ENCODE measurements around the gene PARD3. TPM values are rescaled to one million over a fixed set of nuclear protein-coding genes. Genes with fewer than 3 reads are reported as not detected.

Gene PARD3
- polyA plus RNA-seq, 3 donors = 0.51 TPM; not detected in 2

DNA sequence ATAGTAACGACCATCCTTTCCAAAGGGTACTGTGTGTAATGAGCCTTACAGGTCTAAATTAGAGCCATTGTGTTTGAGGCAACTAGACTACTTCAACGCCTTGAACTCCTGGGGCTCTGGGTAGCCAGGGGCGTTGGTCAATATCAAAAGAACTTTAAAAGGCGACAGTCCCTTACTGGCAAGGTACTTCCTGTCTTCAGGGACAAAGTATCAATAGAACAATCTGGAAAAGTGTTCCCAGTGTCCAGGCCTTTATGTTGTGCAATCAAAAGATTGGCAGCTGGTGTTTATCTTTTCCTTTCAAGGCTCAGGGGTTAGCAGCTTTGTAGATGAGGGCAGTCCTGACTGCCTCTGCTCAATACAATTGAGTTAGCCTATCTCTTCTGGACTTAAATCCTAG, 284.3 kb downstream of the PARD3 start:
- H3K27ac ChIP-seq (ENCODE audit: low read depth in 1 of 2, low read length in 2 of 2) = no peak overlapping the region
- Mint-ChIP-seq H3K27ac (no peak overlapping the region), H3K27me3 (ENCODE audit: low read depth in 3 of 3) (peaks cover 0 to 4% (median 2%) of the 10 kb centered on the region in 3 donors), H3K4me3 (no peak overlapping the region), H3K36me3 (no peaks in the 10 kb centered on the region), H3K9me3 (peaks cover 0 to 8% (median 2%) of the 10 kb centered on the region in 7 donors), H3K4me1 (no peaks in the 10 kb centered on the region)
- H3K9me3 ChIP-seq (replicated peaks in 1 of 2; ENCODE audit: control insufficient read depth in 1 of 2, insufficient read depth in 1 of 2, low read length in 2 of 2) = no peaks in the 10 kb centered on the region
- no peaks in the 10 kb centered on the region for H3K4me1 ChIP-seq (ENCODE audit: control insufficient read depth in 1 of 2, insufficient read depth in 2 of 2, low read length in 2 of 2)
- no peak overlapping the region for H3K4me2 ChIP-seq (replicated peaks; ENCODE audit: extremely low read depth, low read length, poor library complexity, severe bottlenecking)
- no peak overlapping the region for H3K4me3 ChIP-seq (replicated peaks in 1 of 3; ENCODE audit: low read depth in 2 of 3, low read length in 3 of 3)
- TF ChIP-seq, protein P1, sequence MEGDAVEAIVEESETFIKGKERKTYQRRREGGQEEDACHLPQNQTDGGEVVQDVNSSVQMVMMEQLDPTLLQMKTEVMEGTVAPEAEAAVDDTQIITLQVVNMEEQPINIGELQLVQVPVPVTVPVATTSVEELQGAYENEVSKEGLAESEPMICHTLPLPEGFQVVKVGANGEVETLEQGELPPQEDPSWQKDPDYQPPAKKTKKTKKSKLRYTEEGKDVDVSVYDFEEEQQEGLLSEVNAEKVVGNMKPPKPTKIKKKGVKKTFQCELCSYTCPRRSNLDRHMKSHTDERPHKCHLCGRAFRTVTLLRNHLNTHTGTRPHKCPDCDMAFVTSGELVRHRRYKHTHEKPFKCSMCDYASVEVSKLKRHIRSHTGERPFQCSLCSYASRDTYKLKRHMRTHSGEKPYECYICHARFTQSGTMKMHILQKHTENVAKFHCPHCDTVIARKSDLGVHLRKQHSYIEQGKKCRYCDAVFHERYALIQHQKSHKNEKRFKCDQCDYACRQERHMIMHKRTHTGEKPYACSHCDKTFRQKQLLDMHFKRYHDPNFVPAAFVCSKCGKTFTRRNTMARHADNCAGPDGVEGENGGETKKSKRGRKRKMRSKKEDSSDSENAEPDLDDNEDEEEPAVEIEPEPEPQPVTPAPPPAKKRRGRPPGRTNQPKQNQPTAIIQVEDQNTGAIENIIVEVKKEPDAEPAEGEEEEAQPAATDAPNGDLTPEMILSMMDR (IDR thresholded peaks at IDR 0.05) = no peak
- no peaks in the 10 kb centered on the region for H3K36me3 ChIP-seq (replicated peaks in 1 of 2; ENCODE audit: control insufficient read depth in 1 of 2, insufficient read depth in 2 of 2, low read length in 2 of 2)
- WGBS (ENCODE audit: insufficient coverage) = 82% methylated on average over 3 of the region's 4 CpGs
- intact Hi-C loops (cut with micrococcal nuclease) = no loop called here
- no peak for DNase-seq
- H3K9ac ChIP-seq (ENCODE audit: insufficient read depth, low read length, poor library complexity, severe bottlenecking) = no peak overlapping the region
- no peaks in the 10 kb centered on the region for H3K79me2 ChIP-seq (ENCODE audit: insufficient read depth, low read length)
- no peaks in the 10 kb centered on the region for H4K20me1 ChIP-seq (ENCODE audit: insufficient read depth, low read length)
- H3K27me3 ChIP-seq (ENCODE audit: control insufficient read depth in 2 of 2, insufficient read depth in 2 of 2, low read length in 2 of 2) = no peaks in the 10 kb centered on the region
- no peak overlapping the region for H2AFZ ChIP-seq (ENCODE audit: insufficient read depth, low read depth, low read length, poor library complexity, severe bottlenecking)

DNA sequence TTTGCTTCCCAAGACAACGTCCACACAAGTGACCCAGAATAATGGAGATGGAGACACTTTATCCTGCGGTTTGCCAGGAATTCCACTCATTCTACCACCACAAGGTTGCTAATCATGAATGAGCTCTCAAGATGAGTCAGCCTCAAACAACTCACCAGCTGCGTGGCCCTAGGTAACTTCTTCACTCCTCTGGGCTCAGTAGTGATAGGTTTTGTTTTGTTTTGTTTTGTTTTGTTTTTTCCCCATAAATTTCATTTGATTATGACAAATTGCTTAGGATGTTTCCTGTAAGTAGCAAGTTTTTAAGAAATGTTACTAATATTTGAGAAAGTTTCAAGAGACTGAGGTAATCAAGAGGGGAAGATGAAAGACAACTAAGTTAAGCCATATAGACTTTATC, 286.8 kb downstream of the PARD3 start:
- Mint-ChIP-seq H3K27me3 (ENCODE audit: low read depth in 3 of 3) (peaks cover 0 to 4% (median 2%) of the 10 kb centered on the region in 3 donors), H3K4me3 (no peak overlapping the region), H3K4me1 (no peaks in the 10 kb centered on the region), H3K9me3 (peaks cover 0 to 4% (median 2%) of the 10 kb centered on the region in 7 donors), H3K36me3 (no peaks in the 10 kb centered on the region), H3K27ac (no peak overlapping the region)
- H3K4me1 ChIP-seq (ENCODE audit: control insufficient read depth in 1 of 2, insufficient read depth in 2 of 2, low read length in 2 of 2) = no peaks in the 10 kb centered on the region
- no CpG with 5 or more reads among the region's 3 CpGs for WGBS (ENCODE audit: insufficient coverage)
- no peak overlapping the region for H3K4me2 ChIP-seq (replicated peaks; ENCODE audit: extremely low read depth, low read length, poor library complexity, severe bottlenecking)
- no peak overlapping the region for H3K9ac ChIP-seq (ENCODE audit: insufficient read depth, low read length, poor library complexity, severe bottlenecking)
- intact Hi-C loops (cut with micrococcal nuclease) = no loop called here
- TF ChIP-seq, protein P1 (IDR thresholded peaks at IDR 0.05) = no peak
- no peaks in the 10 kb centered on the region for H4K20me1 ChIP-seq (ENCODE audit: insufficient read depth, low read length)
- H3K27me3 ChIP-seq (ENCODE audit: control insufficient read depth in 2 of 2, insufficient read depth in 2 of 2, low read length in 2 of 2) = no peaks in the 10 kb centered on the region
- no peaks in the 10 kb centered on the region for H3K36me3 ChIP-seq (replicated peaks in 1 of 2; ENCODE audit: control insufficient read depth in 1 of 2, insufficient read depth in 2 of 2, low read length in 2 of 2)
- no peak overlapping the region for H2AFZ ChIP-seq (ENCODE audit: insufficient read depth, low read depth, low read length, poor library complexity, severe bottlenecking)
- H3K79me2 ChIP-seq (ENCODE audit: insufficient read depth, low read length) = no peaks in the 10 kb centered on the region
- H3K27ac ChIP-seq (ENCODE audit: low read depth in 1 of 2, low read length in 2 of 2) = no peak overlapping the region
- no peak overlapping the region for H3K4me3 ChIP-seq (replicated peaks in 1 of 3; ENCODE audit: low read depth in 2 of 3, low read length in 3 of 3)
- DNase-seq = no peak
- no peaks in the 10 kb centered on the region for H3K9me3 ChIP-seq (replicated peaks in 1 of 2; ENCODE audit: control insufficient read depth in 1 of 2, insufficient read depth in 1 of 2, low read length in 2 of 2)

Measured in CD14-positive monocyte (primary cell).